Fibroblast of skin of left biceps (primary cell): Measurements from ENCODE around the gene ST8SIA1.

Source experiments
- DNase-seq, 2 experiments: peaks; one replicate each; pipeline ENCODE4 v3.0.0-alpha.2; 2013; ENCODE audit warnings: low read depth in 2 of 2

Gene ST8SIA1

GRCh38 chr12:22329621-22330020, 4.9 kb downstream of the ST8SIA1 start:
- no peak for DNase-seq

GRCh38 chr12:22325218-22325617, 9.3 kb downstream of the ST8SIA1 start:
- DNase-seq, result no peak

- no peak for DNase-seq
These were observed 12.4 kb downstream of the ST8SIA1 start for GRCh38 chr12:22322091-22322490.

DNA sequence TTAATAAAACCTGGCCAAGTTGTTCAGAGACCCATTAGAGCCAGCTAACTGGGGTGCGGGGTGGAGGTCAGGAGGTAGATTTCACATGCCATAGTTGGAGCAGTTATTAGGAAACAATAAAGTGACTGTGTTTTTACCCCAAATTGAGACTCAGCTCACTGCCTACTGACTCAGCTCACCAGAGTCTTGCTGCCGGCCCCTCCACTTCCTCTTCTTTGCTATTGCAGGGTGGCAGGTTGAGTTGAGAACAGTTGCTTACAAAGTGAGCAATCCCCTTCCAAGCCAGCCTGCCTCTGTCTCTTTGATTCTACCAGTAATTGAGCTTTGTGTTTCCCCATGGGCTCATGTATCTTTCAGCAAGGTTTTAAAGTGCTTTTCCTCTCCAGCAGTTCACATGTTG, 12.9 kb downstream of the ST8SIA1 start:
- DNase-seq, result no peak

- no peak for DNase-seq
These were observed 13.4 kb downstream of the ST8SIA1 start for GRCh38 chr12:22321018-22321605.

- DNase-seq, result no peak
These were observed 16.3 kb downstream of the ST8SIA1 start for GRCh38 chr12:22318108-22318737.

GRCh38 chr12:22313963-22314330, 20.6 kb downstream of the ST8SIA1 start:
- DNase-seq, result no peak

DNA sequence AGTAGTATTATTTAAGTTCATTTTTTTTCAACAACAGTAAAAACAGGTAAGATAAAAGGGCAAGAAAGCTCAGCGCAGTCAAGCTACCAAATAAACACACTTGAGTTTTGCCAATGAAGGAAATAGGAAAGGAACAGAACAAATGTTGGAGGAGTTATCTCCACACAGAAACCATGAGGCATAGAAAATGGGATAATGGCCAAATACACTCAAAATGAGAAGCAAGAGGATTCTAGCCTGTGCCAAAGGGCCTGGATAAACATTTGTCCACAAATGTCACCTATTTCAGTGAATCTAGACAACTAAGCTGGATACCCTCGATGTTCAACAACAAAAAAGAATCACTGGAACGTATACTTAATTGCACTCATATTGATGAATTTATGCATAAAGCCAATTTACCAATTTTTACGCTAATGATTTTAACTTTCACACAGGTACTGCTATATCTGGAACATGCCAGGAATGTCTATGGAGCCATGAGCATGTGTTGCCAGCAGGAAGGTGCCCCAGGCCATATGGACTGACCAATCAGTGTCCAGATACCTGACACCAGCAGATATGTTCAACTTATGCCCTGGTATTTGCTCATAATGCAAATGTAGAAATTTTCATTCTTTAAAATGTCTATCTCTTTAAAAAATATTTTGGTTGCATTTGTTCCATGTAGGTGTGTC, 21.1 kb downstream of the ST8SIA1 start:
- no peak for DNase-seq

DNA sequence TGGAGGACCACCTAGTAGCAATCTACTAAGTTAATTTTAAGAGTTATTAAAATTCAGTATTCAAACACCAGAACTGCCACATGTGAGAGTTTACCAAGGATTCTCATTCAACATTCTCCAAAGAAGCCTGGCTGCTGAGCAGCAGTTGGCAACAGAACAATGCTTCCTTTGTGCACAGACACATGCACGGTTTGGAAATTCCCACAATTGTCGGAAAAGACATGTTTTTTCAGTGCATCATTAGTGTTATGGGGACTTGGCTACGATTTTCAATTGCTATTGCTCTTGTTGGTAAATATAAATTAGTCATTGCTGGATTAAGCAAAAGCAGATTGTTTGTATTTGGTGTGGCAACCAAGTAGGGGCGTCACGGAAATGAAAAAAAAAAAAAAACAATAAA, 22.2 kb downstream of the ST8SIA1 start:
- no peak for DNase-seq

DNA sequence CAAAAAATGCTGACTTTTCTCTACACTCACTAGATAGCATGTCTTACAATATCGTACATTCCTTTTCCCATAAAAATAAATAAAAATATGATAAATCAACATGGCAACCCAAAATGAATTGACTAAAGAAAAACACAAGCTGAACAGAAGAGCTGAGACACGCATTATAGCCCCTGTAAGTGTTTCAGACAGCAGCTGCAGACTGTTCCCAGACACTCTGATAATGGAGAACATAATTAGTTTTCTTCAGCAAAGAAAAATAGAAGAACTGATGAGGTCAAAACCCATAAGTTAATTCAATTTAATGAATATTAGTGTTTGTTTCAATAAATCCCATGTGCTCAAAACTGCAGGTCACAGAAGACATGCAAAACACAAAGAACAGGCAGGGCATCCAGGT, 23.8 kb downstream of the ST8SIA1 start:
- no peak for DNase-seq

DNA sequence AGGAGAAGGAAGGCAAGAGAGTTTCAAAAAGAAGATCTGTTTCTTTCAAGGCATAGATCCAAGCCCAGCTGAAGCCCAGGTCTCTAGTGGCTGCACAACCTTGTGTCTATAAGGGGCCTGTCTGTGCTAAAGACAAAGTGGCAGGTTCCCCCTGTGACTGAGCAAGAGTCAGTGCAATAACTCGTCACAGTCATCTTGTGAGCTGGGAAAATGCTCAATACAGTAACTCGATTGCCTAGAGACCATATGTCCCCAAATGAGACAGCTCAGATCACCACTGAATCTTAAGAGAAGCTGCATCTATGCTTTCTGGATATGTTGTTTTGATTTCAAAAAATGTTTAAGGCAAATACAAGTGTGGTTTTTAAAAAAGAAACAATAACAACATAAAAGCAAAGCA, 24.2 kb downstream of the ST8SIA1 start:
- no peak for DNase-seq

DNA sequence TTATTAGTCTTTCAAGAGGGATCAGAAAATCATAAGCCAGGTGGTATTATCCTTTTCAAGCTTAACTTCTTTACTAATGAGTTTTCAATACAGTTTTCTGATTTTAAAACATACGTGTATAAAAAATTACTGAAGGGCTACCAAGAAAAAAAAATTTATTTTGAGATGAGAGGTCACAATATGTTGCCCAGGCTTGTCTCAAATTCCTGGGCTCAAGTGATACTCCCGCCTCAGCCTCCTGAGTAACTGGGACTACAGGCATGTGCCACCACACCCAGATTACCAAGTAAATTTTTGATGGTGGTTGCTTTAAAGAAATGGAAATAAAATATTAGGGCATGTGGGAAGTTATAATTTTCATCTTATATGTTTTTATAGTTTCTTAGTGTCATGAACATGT, 26.7 kb downstream of the ST8SIA1 start:
- no peak for DNase-seq

- no peak for DNase-seq
These were observed 28.2 kb downstream of the ST8SIA1 start for GRCh38 chr12:22306311-22306710.

DNA sequence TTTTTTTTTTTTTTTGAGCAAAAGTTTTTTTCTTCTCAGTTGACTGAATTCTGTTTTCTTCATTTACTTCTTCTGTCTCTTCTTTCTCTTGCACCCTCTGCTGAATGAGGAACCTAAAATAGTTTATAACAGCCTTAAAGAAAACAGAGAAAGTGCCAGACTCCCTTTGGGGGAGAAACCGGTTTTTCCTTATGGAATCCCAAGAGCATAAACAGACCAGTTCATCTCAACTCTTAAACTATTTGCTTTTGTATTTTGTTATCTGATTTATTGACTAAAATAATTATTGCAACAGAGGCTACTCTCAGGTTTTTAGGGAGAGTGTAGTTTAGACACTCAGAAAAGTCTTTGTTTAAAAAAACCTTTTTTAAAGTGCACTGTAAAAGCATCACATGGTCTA, 30.2 kb downstream of the ST8SIA1 start:
- DNase-seq, result no peak

DNA sequence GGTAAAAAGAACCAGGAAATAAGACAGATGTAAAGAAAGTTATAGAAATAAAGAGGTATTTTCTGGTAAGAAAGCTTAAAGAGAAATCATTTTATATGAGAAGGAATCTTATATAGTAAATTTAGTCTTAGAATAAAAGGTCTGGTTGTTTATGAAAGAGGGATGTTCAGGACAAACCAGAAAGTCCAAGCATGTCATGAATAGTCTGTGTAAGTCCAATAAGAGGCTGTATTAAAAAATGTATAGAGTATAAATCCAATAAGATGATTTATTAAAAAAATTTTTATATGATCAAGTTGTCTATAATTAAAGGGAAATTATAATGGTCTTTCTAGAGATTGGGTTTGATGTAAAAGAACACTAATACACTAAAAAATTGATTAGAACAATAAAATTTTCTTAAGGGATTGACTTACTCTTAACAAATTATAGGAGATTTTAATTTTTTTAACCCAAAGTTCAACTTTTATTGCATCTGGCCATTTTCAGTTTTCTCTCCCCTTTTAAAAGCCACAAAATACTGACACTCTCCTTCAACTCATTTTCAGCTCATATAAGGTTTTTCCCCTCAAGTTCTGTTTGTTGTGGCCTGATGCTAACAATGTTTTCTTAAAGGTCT, 35.1 kb downstream of the ST8SIA1 start:
- DNase-seq, result no peak

DNA sequence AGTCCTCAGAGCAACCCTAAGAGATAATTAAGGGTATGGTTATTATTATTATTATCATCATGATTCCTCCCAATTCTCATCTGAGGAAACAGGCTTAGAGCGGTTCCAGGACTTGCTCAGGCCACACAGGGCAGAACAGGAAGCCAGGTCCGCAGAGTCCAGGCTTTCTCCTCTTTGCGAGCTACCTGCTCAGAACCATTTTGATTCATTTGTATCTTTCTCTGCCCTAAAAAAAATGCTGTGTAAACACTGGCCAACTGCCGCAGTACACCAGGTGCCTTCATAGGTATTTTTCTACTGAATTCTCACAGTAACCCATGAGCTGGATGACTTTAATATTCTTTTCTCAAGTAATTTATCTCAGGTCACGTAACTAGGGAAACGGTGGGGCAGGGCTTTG, 45.3 kb downstream of the ST8SIA1 start:
- DNase-seq, result no peak

DNA sequence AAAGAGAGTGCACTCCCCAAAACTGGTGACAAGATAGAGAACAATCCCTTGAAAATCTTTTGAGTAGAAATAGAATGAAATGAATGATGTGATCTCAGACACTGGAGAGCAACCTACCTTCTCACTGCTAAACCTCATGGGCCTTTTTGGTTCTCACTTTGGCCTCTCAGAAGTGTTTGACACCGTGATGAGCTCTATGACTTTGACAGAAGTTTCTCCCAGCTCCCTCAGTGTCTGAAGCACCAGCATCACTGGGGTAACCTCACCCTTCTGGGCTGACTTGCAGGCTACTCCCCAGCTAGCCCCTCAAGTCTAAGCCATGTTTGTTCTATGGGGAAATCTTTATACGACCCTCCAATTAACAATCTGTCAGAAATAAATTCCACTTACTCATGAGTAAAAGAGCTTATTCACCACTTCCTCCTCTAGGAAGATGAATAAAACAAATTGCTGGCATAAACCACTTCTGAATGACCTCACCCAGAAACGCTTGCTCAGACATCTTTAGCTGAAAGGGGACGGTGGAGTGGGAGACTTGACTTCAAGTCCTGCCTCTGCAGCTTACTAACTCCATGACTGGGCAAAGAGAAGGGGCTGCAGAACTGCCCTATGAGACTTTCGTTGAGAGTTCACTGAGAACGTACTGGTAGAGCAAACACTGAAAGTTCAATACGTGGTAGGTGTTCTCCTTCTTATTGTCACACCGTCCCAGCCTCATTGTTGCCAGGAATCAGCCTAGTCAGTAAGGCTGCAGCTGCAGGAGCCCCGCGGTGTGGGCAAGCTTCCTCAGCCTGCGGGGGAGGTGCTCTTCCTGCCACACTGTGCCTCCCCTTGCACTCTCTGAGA, 46.5 kb downstream of the ST8SIA1 start:
- DNase-seq, result no peak

DNA sequence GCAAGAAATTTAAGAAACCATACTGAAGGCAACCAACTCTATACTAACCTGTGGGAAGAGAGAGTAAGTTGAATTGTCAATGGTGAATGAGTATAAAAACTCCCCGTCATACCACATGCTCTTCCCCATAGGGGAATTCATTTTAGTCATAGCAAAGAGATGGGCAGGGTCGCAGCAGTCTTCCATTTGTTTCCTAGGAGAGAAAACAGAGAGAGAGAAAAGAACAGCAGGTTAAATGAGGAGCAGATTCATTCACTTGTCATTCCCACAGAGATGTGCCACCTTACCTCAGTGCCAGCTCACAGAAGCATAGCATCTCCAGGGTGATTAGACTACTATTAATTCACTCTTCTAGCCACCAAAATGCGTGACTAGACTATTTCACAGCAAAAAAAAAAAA, 47.4 kb downstream of the ST8SIA1 start:
- DNase-seq, result no peak

DNA sequence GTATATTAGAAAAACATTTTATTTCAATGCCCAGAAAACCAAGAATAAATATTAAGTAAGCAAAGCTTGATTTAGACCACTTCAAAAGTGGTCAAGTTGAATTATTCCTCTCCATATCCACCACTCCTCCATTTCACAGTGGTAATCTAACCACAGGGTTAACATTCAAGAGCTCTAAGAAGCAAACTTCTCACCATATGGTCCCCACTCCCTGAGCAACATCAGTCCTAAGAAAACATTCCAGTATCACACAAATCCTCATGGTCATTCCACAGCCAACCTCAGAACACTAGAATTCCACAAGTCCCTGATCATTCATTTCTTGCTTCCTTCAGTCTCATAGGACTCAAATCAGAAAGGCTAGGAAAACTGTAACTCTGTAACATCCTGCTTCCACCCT, 47.9 kb downstream of the ST8SIA1 start:
- DNase-seq, result peak; percentile 93

- DNase-seq, result peak; percentile 52 to 57
These were observed 48.7 kb downstream of the ST8SIA1 start for GRCh38 chr12:22285846-22286245.

DNA sequence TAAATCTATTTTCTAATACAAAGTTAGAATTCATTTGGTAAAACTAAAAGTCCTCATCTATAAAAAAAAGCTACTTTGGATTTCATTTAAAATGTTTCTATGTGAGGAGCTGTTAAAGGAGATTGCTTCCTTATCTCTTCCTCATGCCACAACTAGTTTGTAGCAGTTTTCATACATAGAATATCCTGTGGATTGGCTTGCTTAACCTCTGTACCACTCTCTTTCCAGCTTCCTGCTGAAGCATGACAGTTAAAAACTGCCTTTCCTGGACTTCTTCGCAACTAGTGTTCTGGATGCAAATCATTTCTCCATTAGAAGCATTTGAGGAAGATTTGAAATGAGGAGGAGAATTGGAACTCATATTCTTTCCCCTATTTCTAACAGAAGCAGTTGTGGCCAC, 49.6 kb downstream of the ST8SIA1 start:
- no peak for DNase-seq

GRCh38 chr12:22283508-22283907, 51.0 kb downstream of the ST8SIA1 start:
- no peak for DNase-seq
